Epithelial cell of proximal tubule (primary cell): ENCODE measurements around the gene ACSL1. TPM values are rescaled to one million over a fixed set of nuclear protein-coding genes. Genes with fewer than 3 reads are reported as not detected.

ENCODE experiments used
- DNase-seq: peaks from one replicate; pipeline ENCODE4 v3.0.0-alpha.2; 2011; ENCODE audit warnings: low read depth
- H3K4me3 ChIP-seq: 2 replicates; pipeline ENCODE4 v1.5.1; 2011; ENCODE audit warnings: low read depth, mild to moderate bottlenecking, low read length
- total RNA-seq: library from RNA; depleted of rRNA; stranded (reverse); fragments of >200 nt; gene quantifications from 2 replicates; pipeline ENCODE4 v1.2.3, GENCODE V29; 2015
- TF ChIP-seq, protein P1 (sequence below): conservative IDR thresholded peaks from 2 replicates; pipeline ENCODE4 v1.5.1; 2012; ENCODE audit warnings: low read depth, mild to moderate bottlenecking, low read length

ACSL1 gene
- total RNA-seq, 1 donor from 2014 or later = 18.5 TPM

DNA sequence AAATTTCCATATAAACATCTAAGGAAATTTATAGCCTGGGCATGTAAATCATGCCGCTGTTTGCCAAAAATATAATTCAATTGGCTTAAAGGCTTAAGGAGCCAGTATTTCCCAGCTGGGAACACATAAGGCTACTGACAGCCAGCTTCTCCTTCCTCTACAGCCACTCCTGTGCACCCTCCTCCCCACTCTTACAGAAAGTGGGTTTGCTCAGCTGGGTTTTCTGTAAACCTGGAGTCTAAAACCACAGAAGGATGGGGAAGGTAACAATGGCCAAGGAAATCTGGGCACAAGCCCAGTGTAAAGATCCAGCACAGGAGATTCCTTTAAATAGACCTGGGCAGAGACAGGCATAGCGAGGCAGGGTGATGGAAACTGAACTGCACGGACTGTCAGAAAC, 18.5 kb downstream of the ACSL1 start:
- TF ChIP-seq, protein P1, sequence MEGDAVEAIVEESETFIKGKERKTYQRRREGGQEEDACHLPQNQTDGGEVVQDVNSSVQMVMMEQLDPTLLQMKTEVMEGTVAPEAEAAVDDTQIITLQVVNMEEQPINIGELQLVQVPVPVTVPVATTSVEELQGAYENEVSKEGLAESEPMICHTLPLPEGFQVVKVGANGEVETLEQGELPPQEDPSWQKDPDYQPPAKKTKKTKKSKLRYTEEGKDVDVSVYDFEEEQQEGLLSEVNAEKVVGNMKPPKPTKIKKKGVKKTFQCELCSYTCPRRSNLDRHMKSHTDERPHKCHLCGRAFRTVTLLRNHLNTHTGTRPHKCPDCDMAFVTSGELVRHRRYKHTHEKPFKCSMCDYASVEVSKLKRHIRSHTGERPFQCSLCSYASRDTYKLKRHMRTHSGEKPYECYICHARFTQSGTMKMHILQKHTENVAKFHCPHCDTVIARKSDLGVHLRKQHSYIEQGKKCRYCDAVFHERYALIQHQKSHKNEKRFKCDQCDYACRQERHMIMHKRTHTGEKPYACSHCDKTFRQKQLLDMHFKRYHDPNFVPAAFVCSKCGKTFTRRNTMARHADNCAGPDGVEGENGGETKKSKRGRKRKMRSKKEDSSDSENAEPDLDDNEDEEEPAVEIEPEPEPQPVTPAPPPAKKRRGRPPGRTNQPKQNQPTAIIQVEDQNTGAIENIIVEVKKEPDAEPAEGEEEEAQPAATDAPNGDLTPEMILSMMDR = no peak
- DNase-seq = no peak
- no peak overlapping the region for H3K4me3 ChIP-seq

DNA sequence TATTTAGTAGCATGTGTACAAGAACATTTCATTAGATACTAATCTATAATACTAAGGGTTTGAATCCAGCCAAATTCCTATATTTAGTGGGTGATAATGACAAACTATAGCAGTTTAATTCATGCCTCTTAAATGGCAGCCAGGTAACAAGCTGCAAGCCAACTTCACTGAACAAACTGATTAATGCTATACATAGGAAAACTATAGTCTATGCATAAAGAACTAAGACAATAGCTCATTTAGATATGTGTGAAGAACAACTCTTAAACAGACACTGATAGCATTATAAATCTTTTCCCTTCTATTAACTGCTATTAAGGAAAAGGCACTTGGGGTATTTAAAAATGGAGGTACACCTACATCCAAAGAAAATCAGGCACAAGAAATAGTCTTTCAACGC, 19.1 kb downstream of the ACSL1 start:
- TF ChIP-seq, protein P1 = no peak
- no peak for DNase-seq

DNA sequence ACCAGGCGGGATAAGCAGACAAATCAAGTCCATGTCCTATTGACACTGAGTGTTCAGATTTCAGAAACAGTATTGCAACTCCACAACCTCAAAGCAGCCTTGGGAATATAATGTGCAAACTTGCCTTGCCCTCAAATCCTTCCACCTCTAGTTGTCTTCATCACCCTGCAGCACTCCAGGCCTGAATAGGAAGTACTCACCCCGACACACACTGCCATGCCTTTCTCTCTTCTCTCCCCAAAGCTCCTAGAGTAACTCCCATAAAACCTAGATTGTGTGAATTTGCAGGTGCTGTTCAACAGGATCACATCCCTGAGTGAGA, 19.6 kb downstream of the ACSL1 start:
- TF ChIP-seq, protein P1 = no peak
- no peak for DNase-seq
- H3K4me3 ChIP-seq = peak overlapping the region; percentile 69

More for the DNA sequence above, 19.1 kb downstream of the ACSL1 start:
- no peak overlapping the region for H3K4me3 ChIP-seq

GRCh38 chr4:184805462-184806228, 20.1 kb downstream of the ACSL1 start:
- peak overlapping the region; percentile 69 for H3K4me3 ChIP-seq
- no peak for DNase-seq
- TF ChIP-seq, protein P1 = peak; percentile 11

DNA sequence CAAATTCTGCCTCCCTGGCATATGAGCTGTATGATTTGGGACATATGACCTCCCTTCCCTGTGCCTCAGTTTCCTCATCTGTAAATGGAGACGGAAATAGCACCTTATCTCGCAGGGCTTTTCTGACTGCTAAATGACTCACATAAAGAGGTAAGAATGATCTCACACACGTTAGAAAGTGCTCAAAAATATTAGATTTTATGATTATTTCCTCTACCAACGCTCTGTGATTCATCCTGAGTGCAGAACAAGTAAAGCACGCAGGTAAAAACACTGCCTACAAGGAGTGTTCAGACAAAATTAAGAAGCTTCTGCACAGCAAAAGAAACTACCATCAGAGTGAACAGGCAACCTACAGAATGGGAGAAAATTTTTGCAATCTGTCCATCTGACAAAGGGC, 21.1 kb downstream of the ACSL1 start:
- TF ChIP-seq, protein P1 = no peak
- H3K4me3 ChIP-seq = peak overlapping the region; percentile 69
- DNase-seq = no peak

DNA sequence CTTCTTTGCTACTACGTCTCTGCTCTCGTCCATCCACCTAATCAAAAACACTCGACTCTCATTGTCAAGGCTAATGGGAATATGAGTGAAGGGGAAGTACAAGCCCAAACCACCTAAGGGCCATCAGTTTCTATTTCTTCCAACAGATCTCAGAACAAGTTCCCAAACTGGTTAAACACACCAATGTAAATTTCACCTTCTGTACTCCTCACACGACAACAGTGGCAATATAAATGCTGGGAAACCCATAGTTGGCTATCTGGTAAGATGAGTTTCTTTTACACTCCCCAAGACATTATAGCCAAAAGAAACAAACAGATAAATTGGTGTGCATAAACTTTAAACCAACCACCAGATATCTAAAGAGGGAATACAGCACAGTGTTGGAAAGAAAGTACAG, 21.9 kb downstream of the ACSL1 start:
- H3K4me3 ChIP-seq = peak overlapping the region; percentile 69
- no peak for DNase-seq
- TF ChIP-seq, protein P1 = no peak

- H3K4me3 ChIP-seq = peak overlapping the region; percentile 69
- TF ChIP-seq, protein P1 = no peak
- DNase-seq = no peak
These were observed 22.6 kb downstream of the ACSL1 start for GRCh38 chr4:184803133-184803532.
